HG03280 (cell line): ENCODE results near the gene TAPBPL.
A peak's percentile ranks its signal among the peaks of the same experiment; 100 is the strongest.

Experiments
- ATAC-seq: cut with Tn5 transposase; IDR thresholded peaks from one replicate; pipeline ENCODE4 v1.9.1; 2021; ENCODE audit warnings: mild to moderate bottlenecking, moderate library complexity; ENCODE audit not compliant: unreplicated experiment

TAPBPL gene

DNA sequence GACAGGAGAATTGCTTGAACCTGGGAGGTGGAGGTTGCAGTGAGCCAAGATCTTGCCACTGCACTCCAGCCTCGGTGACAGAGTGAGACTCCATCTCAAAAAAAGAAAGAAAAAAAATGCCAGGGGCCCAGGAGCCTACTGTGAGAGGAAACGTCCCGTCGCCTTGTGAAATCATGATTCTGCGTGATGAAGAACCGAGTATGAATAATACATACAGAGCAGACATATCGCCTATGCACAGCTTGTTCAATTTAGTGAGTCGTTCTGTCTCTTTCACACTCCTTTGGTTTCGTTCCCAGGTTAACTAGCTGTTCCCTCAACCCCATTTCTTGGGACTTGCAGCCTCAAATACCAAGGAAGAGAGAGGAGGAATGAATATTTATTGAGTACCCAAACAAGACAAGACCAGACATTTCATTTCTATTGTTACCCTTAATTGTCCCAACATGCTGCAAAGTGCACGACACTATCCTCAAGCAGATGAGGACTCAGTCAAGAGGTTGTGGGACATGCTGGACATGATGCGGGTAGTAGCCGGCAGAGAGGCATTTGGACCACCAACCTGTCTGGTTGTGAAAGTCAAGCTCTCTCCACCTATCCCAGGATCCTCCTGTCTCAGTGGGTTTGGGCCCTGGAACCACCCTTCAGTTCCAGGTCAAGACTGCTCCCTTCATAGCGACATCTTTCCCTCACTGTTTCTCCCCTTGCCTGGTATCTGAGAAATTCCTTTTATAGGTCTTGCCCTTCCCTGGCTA lies 15.7 kb upstream of the TAPBPL start:
- no peak for ATAC-seq

DNA sequence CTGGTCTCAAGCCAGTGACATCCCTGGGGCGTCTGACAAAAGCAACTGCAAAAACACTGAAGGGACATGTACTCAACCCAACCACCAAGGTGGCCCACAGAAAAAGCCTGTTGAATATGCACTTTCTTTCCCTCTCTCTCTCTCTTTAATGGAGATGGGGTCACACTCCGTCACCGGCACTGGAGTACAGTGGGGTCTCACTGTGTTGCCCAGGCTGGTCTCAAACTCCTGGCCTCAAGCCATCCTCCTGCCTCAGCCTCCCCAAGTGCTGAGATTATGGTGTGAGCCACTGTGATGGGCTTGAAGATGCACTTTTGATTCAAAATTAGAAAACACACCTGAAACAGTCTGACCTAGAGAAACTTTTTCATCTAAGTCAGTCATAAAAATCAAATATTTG lies 14.3 kb upstream of the TAPBPL start:
- no peak for ATAC-seq

DNA sequence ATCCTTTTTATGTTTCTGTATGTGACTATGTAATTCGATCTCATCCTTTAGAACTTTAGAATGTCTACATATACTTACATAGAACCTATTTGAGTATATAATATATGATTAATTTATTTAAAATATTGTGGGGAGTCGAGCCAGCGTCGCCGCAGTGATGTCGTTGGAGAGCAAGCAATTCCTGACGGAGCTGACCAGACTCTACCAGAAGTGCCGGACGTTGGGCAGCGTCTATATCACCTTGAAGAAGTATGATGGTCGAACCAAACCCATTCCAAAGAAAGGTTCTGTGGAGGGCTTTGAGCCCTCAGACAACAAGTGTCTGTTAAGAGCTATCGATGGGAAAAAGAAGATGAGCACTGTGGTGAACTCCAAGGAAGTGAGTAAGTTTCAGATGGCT lies 13.5 kb upstream of the TAPBPL start:
- ATAC-seq, result no peak

DNA sequence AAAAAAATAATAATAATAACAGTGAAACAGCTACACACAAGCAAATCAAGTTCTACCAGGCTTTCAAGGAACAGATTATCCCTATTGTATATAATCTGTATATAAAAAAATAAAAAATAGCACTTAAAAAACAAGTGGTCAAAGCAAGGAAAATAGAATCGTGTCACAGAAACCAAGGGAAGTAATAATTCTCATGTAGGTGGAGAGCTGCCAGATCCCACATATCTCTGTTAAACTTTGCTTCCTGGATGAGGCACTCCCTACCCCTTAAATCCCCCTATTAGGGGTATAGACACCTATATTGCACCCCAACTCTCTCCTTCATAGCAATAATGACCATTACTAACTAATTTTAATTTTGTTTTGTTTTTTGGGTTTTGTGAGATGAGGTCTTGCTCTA lies 11.5 kb upstream of the TAPBPL start:
- ATAC-seq, result no peak

DNA sequence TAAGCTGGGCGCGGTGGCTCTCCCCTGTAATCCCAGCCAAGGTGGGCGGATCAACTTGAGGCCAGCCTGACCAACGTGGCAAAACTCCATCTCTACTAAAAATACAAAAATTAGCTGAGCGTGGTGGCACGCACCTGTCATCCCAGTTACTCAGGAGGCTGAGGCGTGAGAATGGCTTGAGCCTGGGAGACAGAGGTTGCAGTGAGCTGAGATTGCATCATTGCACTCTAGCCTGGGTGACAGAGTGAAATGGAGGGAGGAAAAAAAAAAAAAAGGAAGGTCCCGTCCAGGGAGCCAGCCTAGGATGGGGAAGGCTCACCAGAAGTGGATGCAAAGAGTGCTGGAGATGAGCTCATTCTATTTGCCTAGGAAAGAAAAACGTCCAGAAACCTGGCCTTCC lies 9.0 kb upstream of the TAPBPL start:
- ATAC-seq, result no peak

DNA sequence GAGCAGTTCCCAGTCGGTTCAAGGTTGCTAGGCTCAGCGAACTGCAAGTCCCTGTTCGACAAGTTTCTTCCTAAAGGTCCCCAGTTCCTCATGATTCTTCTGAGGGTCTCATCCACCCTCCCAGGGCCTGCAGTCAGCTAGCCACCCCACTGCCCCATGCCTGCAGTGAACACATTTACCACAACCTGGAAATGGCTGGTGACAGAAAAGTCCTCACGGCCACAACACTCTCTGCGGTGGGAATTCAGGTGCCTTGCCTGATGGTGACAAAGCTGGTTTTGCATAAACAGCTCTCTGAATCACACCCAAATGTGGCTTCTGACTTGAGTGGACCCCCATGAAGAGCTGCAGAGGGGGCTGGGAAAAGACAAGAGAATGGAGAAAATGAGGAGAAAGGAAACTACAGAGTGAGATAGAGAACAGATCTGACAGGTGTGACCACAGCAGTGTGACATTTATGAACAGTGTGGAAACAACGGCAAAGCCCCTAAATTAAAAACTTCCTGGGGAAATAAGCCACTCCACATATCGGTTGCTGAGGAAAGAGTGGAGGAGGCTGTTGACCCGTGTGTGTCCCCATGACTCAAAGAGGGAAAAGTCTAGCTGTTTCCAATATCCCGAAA lies 8.4 kb upstream of the TAPBPL start:
- peak; percentile 27 for ATAC-seq

DNA sequence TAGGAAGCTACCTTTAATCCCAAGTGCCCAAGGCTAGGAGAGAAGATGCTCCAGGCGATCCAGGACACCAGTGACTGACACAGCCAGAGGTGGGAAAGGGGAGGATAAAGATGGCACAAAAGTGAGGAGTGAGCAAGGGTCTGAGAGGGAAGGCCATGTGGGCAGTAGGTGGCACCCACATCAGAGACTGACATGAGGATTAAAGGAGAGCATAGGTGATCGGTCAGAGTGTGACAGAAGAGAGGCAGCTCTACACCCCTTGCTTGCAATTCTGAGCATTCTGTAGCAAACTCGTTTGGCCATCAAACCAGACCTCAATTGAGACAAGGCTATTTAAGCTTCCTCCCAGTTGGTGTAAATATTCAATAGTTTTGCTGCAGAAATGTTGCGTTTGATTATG lies 7.8 kb upstream of the TAPBPL start:
- ATAC-seq, result no peak

DNA sequence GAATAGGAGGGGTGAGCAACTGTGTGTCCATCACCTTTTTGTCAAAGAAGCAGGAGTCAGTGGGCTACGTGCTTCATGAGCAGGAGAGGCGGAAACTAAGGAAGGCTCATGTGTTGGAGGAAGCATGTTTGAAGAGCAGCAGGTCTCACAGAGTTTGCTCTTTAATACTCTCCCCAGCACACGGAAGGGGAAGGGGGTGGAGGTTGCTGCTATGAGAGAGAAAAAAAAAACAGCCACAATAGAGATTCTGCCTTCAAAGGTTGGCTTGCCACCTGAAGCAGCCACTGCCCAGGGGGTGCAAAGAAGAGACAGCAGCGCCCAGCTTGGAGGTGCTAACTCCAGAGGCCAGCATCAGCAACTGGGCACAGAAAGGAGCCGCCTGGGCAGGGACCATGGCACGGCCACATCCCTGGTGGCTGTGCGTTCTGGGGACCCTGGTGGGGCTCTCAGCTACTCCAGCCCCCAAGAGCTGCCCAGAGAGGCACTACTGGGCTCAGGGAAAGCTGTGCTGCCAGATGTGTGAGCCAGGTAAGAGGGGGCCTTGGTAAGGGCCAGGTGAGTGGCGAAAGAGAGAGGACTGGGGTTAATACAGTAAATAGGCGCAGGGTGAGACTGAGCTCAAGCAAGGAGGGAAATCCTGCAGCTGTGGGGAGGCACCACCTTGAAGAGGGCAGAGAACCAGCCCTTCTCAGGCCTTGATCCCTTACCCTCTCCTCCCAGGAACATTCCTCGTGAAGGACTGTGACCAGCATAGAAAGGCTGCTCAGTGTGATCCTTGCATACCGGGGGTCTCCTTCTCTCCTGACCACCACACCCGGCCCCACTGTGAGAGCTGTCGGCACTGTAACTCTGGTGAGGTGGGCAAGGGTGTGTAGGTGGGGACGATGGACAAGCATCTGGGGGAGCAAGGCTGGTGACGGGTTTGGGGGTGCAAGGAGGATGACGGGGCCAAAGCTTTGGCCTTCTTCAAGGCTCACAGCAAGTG lies 6.8 kb upstream of the TAPBPL start, which contains the start of gene CD27:
TSS of gene CD27 (plus strand) at position 252 of the 985 bp plus-strand sequence. CDS start at position 393, 141 bp downstream.
- no peak for ATAC-seq

DNA sequence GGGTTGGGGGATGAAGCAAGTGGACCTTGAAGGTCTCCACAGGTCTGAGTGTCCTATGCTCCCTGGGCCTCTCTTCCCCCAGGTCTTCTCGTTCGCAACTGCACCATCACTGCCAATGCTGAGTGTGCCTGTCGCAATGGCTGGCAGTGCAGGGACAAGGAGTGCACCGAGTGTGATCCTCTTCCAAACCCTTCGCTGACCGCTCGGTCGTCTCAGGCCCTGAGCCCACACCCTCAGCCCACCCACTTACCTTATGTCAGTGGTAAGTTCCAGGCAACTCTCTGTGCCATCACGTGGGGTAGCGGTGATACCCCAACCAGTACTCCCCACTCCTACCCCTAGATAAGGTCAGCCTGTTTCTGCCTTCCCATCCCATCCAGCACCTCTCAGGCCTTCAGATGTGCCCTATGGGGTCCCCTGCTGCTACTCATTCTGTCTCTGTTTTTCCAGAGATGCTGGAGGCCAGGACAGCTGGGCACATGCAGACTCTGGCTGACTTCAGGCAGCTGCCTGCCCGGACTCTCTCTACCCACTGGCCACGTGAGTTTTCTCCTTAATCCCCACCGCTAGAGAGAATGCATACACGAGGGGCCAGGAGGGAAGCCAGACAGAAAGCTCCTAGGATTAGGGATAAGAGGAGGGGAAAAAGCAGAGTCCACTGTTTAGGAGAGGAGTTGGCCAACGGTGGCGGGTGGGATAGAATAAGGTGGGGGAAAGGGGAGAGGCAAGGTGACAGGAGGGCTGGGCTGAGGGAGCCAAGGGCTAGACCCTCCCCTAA lies 1.6 kb upstream of the TAPBPL start:
- ATAC-seq, result no peak

DNA sequence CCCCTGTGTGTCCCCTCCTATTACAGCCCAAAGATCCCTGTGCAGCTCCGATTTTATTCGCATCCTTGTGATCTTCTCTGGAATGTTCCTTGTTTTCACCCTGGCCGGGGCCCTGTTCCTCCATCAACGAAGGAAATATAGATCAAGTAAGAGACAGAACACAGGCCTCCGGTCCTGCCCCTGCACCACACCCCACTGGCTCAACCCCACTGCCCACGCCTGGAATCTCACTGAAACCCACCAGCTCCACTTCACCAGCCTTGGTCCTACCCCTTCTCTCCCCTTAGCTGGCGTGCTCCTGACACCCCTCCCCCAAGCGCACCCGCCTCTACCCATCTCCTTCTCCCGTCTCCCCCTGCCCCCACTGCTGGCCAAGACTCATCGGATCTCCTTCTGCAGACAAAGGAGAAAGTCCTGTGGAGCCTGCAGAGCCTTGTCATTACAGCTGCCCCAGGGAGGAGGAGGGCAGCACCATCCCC lies 934 bp upstream of the TAPBPL start:
- no peak for ATAC-seq

DNA sequence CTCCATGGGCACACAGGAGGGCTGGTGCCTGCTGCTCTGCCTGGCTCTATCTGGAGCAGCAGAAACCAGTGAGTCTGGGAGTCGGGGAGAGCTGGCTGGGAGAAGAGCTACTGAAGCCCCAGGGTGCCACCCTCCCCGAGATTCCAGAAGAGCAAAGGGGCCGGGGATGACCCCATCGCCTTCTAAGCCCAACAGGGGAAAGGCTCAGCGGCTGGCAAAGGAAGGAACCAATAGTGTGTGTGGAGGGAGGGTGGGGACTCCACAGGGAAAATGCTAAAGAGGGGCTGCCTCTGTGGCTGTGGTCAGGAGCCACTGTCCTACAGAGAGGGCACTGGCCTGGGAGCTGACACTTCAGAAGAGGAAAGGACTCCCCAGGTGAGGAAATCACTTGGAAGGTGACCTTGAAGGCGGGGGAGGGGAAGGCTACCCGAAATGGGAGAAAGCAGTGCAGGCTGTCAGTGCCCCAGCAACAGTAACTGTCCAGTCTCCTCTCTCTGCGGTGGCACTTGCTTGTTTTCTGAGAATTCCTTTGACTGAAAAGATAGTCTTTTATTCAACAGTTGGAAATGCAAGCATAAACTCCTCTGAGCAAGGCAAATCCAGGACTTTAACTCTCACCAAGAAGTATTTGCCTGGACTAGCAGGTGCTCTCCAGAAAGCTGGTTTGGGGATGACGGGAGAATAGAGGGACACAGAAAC lies 552 bp downstream of the TAPBPL start:
- ATAC-seq, result peak; percentile 4

DNA sequence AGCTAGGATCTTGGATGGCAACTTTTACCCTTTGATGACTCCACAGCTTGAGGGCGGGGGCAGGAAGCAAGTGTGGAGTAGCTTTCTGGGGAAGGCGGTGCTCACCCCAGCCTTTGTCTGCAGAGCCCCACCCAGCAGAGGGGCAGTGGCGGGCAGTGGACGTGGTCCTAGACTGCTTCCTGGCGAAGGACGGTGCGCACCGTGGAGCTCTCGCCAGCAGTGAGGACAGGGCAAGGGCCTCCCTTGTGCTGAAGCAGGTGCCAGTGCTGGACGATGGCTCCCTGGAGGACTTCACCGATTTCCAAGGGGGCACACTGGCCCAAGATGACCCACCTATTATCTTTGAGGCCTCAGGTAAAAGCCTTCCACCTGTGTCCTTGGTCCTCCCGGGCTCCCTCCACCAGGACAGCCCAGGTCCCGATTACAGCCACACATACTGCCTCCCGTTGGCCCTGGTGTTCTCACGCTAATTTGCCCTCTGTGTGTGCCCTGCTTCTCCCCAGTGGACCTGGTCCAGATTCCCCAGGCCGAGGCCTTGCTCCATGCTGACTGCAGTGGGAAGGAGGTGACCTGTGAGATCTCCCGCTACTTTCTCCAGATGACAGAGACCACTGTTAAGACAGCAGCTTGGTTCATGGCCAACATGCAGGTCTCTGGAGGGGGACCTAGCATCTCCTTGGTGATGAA lies 1.2 kb downstream of the TAPBPL start:
- ATAC-seq, result no peak

DNA sequence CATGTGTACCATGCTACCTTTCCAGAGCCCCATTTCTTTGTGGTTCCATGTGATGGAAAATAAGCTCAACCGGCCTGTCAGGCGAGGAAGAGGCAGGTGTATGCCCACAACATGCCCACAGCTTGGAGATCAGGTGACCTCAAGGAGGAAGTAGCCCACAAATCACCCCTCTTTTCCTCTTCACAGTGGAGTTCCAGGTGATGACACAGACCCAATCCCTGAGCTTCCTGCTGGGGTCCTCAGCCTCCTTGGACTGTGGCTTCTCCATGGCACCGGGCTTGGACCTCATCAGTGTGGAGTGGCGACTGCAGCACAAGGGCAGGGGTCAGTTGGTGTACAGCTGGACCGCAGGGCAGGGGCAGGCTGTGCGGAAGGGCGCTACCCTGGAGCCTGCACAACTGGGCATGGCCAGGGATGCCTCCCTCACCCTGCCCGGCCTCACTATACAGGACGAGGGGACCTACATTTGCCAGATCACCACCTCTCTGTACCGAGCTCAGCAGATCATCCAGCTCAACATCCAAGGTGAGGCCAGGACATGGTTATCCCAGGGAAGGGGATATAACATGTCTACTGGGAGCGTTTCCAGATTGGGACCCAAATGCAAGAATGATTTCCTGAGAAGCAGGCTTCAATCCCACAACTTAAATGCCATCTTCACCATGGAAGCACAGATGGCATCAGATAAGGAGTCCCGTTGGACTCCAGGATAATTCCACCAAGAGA lies 5.5 kb downstream of the TAPBPL start:
- no peak for ATAC-seq

DNA sequence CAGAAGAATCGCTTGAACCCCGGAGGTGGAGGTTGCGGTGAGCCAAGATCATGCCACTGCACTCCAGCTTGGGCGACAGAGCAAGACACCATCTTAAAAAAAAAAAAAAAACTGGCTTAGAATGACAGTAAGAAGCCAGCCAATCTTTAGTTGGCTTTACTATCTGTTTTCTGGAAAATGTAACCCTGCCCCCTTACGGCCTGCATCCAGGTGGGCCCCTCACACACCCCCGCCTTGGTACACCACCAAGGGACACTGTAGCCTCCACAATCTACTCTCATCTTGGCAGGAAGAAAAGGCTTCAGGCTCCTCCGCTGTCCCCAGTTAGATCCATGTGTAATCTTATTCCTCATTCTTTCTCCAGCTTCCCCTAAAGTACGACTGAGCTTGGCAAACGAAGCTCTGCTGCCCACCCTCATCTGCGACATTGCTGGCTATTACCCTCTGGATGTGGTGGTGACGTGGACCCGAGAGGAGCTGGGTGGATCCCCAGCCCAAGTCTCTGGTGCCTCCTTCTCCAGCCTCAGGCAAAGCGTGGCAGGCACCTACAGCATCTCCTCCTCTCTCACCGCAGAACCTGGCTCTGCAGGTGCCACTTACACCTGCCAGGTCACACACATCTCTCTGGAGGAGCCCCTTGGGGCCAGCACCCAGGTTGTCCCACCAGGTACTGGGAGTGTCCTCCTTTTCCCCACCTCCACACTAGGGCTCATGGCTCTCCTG lies 6.6 kb downstream of the TAPBPL start:
- no peak for ATAC-seq

DNA sequence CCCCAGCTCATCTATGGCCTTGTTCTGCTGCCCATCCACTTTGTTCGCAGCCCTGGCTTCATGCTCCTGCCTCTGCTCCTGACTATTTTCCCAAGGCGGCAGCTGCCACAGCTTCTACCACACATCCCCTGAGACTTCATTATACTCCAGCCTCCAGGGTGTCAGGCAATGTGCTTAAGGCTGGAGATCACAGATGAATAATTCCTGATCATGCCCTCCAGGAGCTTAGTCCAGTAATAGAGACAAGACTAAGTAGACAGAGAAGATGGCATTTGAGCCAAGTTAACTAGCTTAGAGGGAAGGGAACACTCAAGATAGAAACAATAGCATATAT lies 7.1 kb downstream of the TAPBPL start:
- no peak for ATAC-seq

DNA sequence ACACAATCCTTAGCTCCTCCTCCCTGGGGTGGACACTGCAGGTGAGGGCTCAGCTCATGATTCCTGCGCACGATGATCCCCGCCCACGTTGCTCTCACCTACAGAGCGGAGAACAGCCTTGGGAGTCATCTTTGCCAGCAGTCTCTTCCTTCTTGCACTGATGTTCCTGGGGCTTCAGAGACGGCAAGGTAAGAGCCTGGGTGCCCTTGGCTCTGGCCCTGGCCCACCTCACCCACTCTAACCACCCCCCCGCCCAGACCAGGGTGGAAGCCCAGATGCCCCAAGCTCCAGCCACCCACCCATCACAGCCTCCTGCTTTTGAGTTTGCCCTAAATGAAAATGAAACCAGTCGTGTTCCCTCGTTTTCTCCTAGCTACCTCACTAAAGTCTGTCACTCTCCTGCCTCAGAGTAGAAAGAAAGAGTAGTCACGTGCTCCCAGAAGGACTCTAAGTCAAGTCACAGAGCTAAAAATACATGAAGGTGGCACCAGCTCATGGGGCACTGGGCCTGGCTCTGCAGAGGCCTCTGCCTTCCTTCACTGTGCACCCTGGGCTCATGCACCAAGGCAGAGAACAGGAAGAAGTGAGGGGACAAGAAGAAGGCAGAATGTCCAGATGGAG lies 9.0 kb downstream of the TAPBPL start:
- no peak for ATAC-seq

DNA sequence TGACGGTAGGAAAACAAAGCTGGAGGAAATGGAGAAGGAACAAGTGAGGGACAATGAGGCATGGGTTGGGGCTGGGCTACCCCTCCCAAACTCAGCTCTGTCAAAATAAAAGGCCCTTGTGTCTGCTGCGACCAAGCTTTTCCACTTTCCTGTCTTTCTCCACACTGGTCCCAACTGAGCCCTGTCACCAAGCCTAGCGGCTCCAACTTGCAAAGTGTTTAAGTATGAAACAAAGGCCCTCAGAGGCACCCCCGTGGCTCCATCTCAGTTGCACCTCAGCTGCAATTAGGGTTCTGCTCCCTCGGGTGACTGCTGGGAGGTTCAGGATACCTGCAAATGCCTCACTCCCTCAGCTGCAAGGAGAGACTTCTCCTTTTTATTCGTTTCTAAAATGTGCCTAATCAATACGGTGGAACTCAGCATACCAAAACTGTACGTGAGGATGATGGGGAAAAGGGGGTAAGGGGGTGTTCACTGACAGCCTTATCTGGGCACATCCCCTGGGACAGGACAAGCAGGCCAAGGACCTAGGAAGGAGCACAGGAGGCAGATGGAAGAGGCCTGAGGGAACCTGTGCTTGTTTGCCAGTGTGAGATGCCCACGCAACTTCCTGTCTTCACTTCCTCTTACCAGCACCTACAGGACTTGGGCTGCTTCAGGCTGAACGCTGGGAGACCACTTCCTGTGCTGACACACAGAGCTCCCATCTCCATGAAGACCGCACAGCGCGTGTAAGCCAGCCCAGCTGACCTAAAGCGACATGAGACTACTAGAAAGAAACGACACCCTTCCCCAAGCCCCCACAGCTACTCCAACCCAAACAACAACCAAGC lies 9.8 kb downstream of the TAPBPL start:
- peak; percentile 79 for ATAC-seq
